Naive thymus-derived CD4-positive, alpha-beta T cell (primary cell): Measurements from ENCODE around the gene COG5. TPM values are rescaled to one million over a fixed set of nuclear protein-coding genes. Genes with fewer than 3 reads are reported as not detected.

Experiments
- ATAC-seq: fragments of 150-1000 bp; cut with Tn5 transposase; 2 replicates; pipeline ENCODE4 v1.10.0; 2021; ENCODE audit warnings: mild to moderate bottlenecking, moderate library complexity
- CTCF ChIA-PET: fragments of 350-600 bp; sonication (Branson Sonifier 250); formaldehyde crosslinking; loops from one replicate; lab custom pipeline; 2021; ENCODE audit warnings: antibody characterized with exemption; lab: Charles Lee
- POLR2A ChIA-PET: fragments of 350-600 bp; sonication (Branson Sonifier 250); formaldehyde crosslinking; loops from one replicate; lab custom pipeline; 2021; ENCODE audit warnings: antibody characterized with exemption, inconsistent platforms; lab: Charles Lee
- DNase-seq, 9 donors: peaks; one replicate each; pipeline versions ENCODE4 v3.0.0 to v3.0.0-alpha.2; 2020 to 2022; ENCODE audit warnings: mixed read lengths in 1 of 9
- H3K27ac ChIP-seq: one replicate; pipeline ENCODE4 v1.7.0; 2013; ENCODE audit warnings: mild to moderate bottlenecking, low read depth, low read length, moderate library complexity
- H3K27me3 ChIP-seq, 2 donors: one replicate each; pipeline ENCODE4 v1.7.0; 2013; ENCODE audit warnings: low read length in 2 of 2, mild to moderate bottlenecking in 2 of 2, moderate library complexity in 2 of 2; ENCODE audit not compliant: control insufficient read depth in 2 of 2, insufficient read depth in 2 of 2
- H3K36me3 ChIP-seq, 3 experiments: 1 replicate in 2 of 3; 2 replicates in 1 of 3; pipeline ENCODE4 v1.7.0; 2013; ENCODE audit warnings: low read length in 3 of 3, mild to moderate bottlenecking in 3 of 3, moderate library complexity in 1 of 3; ENCODE audit not compliant: insufficient read depth in 3 of 3, control insufficient read depth in 2 of 3
- H3K4me1 ChIP-seq, 2 donors: one replicate each; pipeline ENCODE4 v1.7.0; 2013; ENCODE audit warnings: low read length in 2 of 2, mild to moderate bottlenecking in 2 of 2, moderate library complexity in 1 of 2; ENCODE audit not compliant: control insufficient read depth in 2 of 2, insufficient read depth in 2 of 2
- H3K4me3 ChIP-seq: 2 replicates; pipeline ENCODE4 v1.7.0; 2013; ENCODE audit warnings: mild to moderate bottlenecking, low read length
- H3K9me3 ChIP-seq, 3 experiments: 1 replicate in 2 of 3; 2 replicates in 1 of 3; pipeline ENCODE4 v1.7.0; 2013; ENCODE audit warnings: low read length in 3 of 3; ENCODE audit not compliant: control insufficient read depth in 2 of 3
- H3K27ac Mint-ChIP-seq, 9 donors: one replicate each; pipeline ENCODE4 v1.8.0; 2020 to 2022; ENCODE audit warnings: mixed read lengths in 9 of 9, mild to moderate bottlenecking in 8 of 9, moderate library complexity in 5 of 9, inconsistent platforms in 2 of 9
- H3K27me3 Mint-ChIP-seq, 5 donors: one replicate each; pipeline ENCODE4 v1.8.0; 2021 to 2022; ENCODE audit warnings: mixed read lengths in 5 of 5, mild to moderate bottlenecking in 1 of 5
- H3K36me3 Mint-ChIP-seq, 5 donors: one replicate each; pipeline ENCODE4 v1.8.0; 2020 to 2022; ENCODE audit warnings: mixed read lengths in 5 of 5, mild to moderate bottlenecking in 3 of 5, inconsistent platforms in 1 of 5
- H3K4me1 Mint-ChIP-seq, 7 donors: one replicate each; pipeline ENCODE4 v1.8.0; 2020 to 2022; ENCODE audit warnings: mixed read lengths in 7 of 7, mild to moderate bottlenecking in 3 of 7, inconsistent platforms in 1 of 7
- H3K4me3 Mint-ChIP-seq, 10 donors: one replicate each; pipeline ENCODE4 v1.8.0; 2020 to 2022; ENCODE audit warnings: mild to moderate bottlenecking in 10 of 10, mixed read lengths in 10 of 10, moderate library complexity in 6 of 10, inconsistent platforms in 2 of 10
- H3K9me3 Mint-ChIP-seq, 11 donors: one replicate each; pipeline ENCODE4 v1.8.0; 2020 to 2022; ENCODE audit warnings: mixed read lengths in 11 of 11, mild to moderate bottlenecking in 4 of 11, inconsistent platforms in 1 of 11, moderate library complexity in 1 of 11
- intact Hi-C, 2 donors: fragments of 100-400 bp; cut with micrococcal nuclease; formaldehyde crosslinking; loops; one replicate each; pipeline ENCODE4 v1.15.1; 2023
- polyA plus RNA-seq, 2 donors: library from polyadenylated mRNA; unstranded; fragments of 300-500 nt; fragmentation: Illumina TruSeq; gene quantifications; one replicate each; pipeline ENCODE4 v1.2.3, GENCODE V29; 2021
- total RNA-seq, 6 experiments: library from RNA in 5 of 6; stranded (reverse) in 5 of 6; gene quantifications; 1 replicate in 5 of 6; 2 replicates in 1 of 6; pipeline ENCODE4 v1.2.3 and lab custom pipeline; 2021 to 2026

Gene COG5
- total and polyA plus RNA-seq, 7 experiments from 2014 or later = 24.7 to 77.0 (median 48.0) TPM

GRCh38 chr7:107581387-107582013 lies 17.8 kb upstream of the COG5 start:
- Mint-ChIP-seq H3K4me3 (peak overlapping the region; percentile 15 to 83 (median 77)), H3K4me1 (peaks cover 6 to 35% (median 25%) of the 10 kb centered on the region in 7 donors), H3K9me3 (no peaks in the 10 kb centered on the region), H3K36me3 (peaks cover 0 to 21% (median 13%) of the 10 kb centered on the region in 5 donors), H3K27me3 (no peaks in the 10 kb centered on the region), H3K27ac (peak overlapping the region in 6 of 9 donors; percentile 5 to 72 (median 48))
- no peak for DNase-seq
- Histone ChIP-seq H3K4me1 (peaks cover 4 to 8% of the 10 kb centered on the region in 2 donors), H3K27me3 (no peaks in the 10 kb centered on the region), H3K4me3 (no peak overlapping the region), H3K9me3 (no peaks in the 10 kb centered on the region), H3K27ac (no peak overlapping the region), H3K36me3 (no peaks in the 10 kb centered on the region)
- ATAC-seq = no peak
- ChIA-PET CTCF (interaction anchor here (0.7 kb wide), 1 partner anchor 16 kb away, joined by 3 read pairs; no protein-coding TSS in a partner anchor), POLR2A (interaction anchor here (0.5 to 0.9 kb wide), 2 partner anchors 18 to 19 kb away, joined by 3 to 4 read pairs; no protein-coding TSS in a partner anchor)
- intact Hi-C loops = loop anchor here in 1 of 2 donors (2.0 kb wide), 1 partner anchor 15 kb away; no protein-coding TSS in a partner anchor

GRCh38 chr7:107580716-107581383 lies 17.1 kb upstream of the COG5 start:
- POLR2A ChIA-PET = interaction anchor here (0.9 to 1.9 kb wide), 2 partner anchors 17 to 18 kb away, joined by 4 to 15 read pairs; partner anchors contain the start of genes COG5 and DUS4L
- Mint-ChIP-seq H3K27ac (peak overlapping the region in 8 of 9 donors; percentile 30 to 88 (median 64)), H3K36me3 (peaks cover 0 to 18% (median 15%) of the 10 kb centered on the region in 5 donors), H3K27me3 (no peaks in the 10 kb centered on the region), H3K4me1 (peaks cover 6 to 35% (median 25%) of the 10 kb centered on the region in 7 donors), H3K4me3 (peak overlapping the region; percentile 74 to 94 (median 82)), H3K9me3 (no peaks in the 10 kb centered on the region)
- no peaks in the 10 kb centered on the region for H3K9me3 ChIP-seq
- intact Hi-C loops = loop anchor here in 1 of 2 donors (1.0 kb wide), 4 partner anchors 18 to 412 kb away; partner anchors contain the start of genes CBLL1, COG5, DUS4L and HBP1
- DNase-seq (no peak), ATAC-seq (no peak)
- H3K36me3 ChIP-seq = no peaks in the 10 kb centered on the region
- H3K27me3 ChIP-seq = no peaks in the 10 kb centered on the region
- CTCF ChIA-PET = interaction anchor here (0.7 kb wide), 1 partner anchor 15 kb away, joined by 3 read pairs; no protein-coding TSS in a partner anchor
- H3K4me3 ChIP-seq = peak overlapping the region; percentile 97
- peaks cover 4 to 8% of the 10 kb centered on the region in 2 donors for H3K4me1 ChIP-seq
- H3K27ac ChIP-seq = peak overlapping the region; percentile 72

GRCh38 chr7:107579885-107580715 lies 16.4 kb upstream of the COG5 start, which contains the start of gene BCAP29:
TSS of gene BCAP29 (plus strand) at chr7:107580246. CDS start at chr7:107580773, 527 bp downstream.
- Mint-ChIP-seq H3K4me3 (peak within 1 kb of the TSS; percentile 83 to 94 (median 90)), H3K4me1 (peaks cover 6 to 34% (median 25%) of the 10 kb centered on the region in 7 donors), H3K36me3 (peaks cover 0 to 13% (median 9%) of the 10 kb centered on the region in 5 donors), H3K27me3 (no peaks in the 10 kb centered on the region), H3K9me3 (no peaks in the 10 kb centered on the region), H3K27ac (peak within 1 kb of the TSS; percentile 43 to 93 (median 87))
- intact Hi-C loops = loop anchor here (1.0 kb wide), 6 partner anchors 16 to 411 kb away; partner anchors contain the start of genes CBLL1 (in 1 of the 2), COG5 (in 1 of the 2), DUS4L (in 1 of the 2) and HBP1 (in 1 of the 2)
- ChIA-PET CTCF (no interaction called here), POLR2A (interaction anchor here (1.9 kb wide), 1 partner anchor 16 kb away, joined by 15 read pairs; the partner anchor contains the start of genes COG5 and DUS4L)
- H3K36me3 ChIP-seq = no peaks in the 10 kb centered on the region
- H3K27ac ChIP-seq = peak within 1 kb of the TSS; percentile 72
- peak within 1 kb of the TSS; percentile 97 for H3K4me3 ChIP-seq
- DNase-seq (peak; percentile 50 to 83 (median 65)), ATAC-seq (peak; percentile 98)
- H3K9me3 ChIP-seq = no peaks in the 10 kb centered on the region
- H3K27me3 ChIP-seq = no peaks in the 10 kb centered on the region
- H3K4me1 ChIP-seq = peaks cover 4 to 8% of the 10 kb centered on the region in 2 donors

GRCh38 chr7:107579554-107579884 lies 15.8 kb upstream of the COG5 start:
- intact Hi-C loops = loop anchor here in 1 of 2 donors (1.0 kb wide), 2 partner anchors 15 to 164 kb away; no protein-coding TSS in a partner anchor
- peak overlapping the region; percentile 72 for H3K27ac ChIP-seq
- Mint-ChIP-seq H3K27ac (peak overlapping the region; percentile 43 to 93 (median 87)), H3K4me3 (peak overlapping the region; percentile 83 to 94 (median 90)), H3K36me3 (peaks cover 0 to 12% (median 5%) of the 10 kb centered on the region in 5 donors), H3K9me3 (no peaks in the 10 kb centered on the region), H3K4me1 (peaks cover 6 to 34% (median 25%) of the 10 kb centered on the region in 7 donors), H3K27me3 (no peaks in the 10 kb centered on the region)
- POLR2A ChIA-PET = interaction anchor here (0.6 to 1.9 kb wide), 2 partner anchors 15 to 355 kb away, joined by 3 to 15 read pairs; partner anchors contain the start of genes COG5 and DUS4L
- ATAC-seq (no peak), DNase-seq (peak in 1 of 9 donors; percentile 16)
- peaks cover 4 to 8% of the 10 kb centered on the region in 2 donors for H3K4me1 ChIP-seq
- no peaks in the 10 kb centered on the region for H3K27me3 ChIP-seq
- peak overlapping the region; percentile 97 for H3K4me3 ChIP-seq
- H3K9me3 ChIP-seq = no peaks in the 10 kb centered on the region
- CTCF ChIA-PET = no interaction called here
- H3K36me3 ChIP-seq = no peaks in the 10 kb centered on the region

GRCh38 chr7:107573537-107573936 lies 9.8 kb upstream of the COG5 start:
- Histone ChIP-seq H3K27ac (no peak overlapping the region), H3K4me1 (no peaks in the 10 kb centered on the region), H3K36me3 (peaks cover 0 to 22% (median 0%) of the 10 kb centered on the region in 3 experiments), H3K9me3 (no peaks in the 10 kb centered on the region), H3K4me3 (no peak overlapping the region), H3K27me3 (no peaks in the 10 kb centered on the region)
- H3K27me3 Mint-ChIP-seq = no peaks in the 10 kb centered on the region
- POLR2A ChIA-PET = interaction anchor here (1.3 kb wide), 2 partner anchors 9 to 11 kb away, joined by 3 to 5 read pairs; no protein-coding TSS in a partner anchor
- intact Hi-C loops = no loop called here
- H3K4me3 Mint-ChIP-seq = no peak overlapping the region
- H3K4me1 Mint-ChIP-seq = peaks cover 0 to 10% (median 3%) of the 10 kb centered on the region in 7 donors
- ATAC-seq (no peak), DNase-seq (no peak)
- peaks cover 4 to 29% (median 11%) of the 10 kb centered on the region in 5 donors for H3K36me3 Mint-ChIP-seq
- CTCF ChIA-PET = no interaction called here
- H3K9me3 Mint-ChIP-seq = no peaks in the 10 kb centered on the region
- no peak overlapping the region for H3K27ac Mint-ChIP-seq
